C1 segment of cervical spinal cord (tissue), 14 donors: ENCODE results near the gene ATG2A.
A peak's percentile ranks its signal among the peaks of the same experiment; 100 is the strongest.

Source experiments
- DNase-seq, 14 donors: peaks; one replicate each; lab custom pipeline; 2025; lab: John Stamatoyannopoulos, UW

The ATG2A gene

DNA sequence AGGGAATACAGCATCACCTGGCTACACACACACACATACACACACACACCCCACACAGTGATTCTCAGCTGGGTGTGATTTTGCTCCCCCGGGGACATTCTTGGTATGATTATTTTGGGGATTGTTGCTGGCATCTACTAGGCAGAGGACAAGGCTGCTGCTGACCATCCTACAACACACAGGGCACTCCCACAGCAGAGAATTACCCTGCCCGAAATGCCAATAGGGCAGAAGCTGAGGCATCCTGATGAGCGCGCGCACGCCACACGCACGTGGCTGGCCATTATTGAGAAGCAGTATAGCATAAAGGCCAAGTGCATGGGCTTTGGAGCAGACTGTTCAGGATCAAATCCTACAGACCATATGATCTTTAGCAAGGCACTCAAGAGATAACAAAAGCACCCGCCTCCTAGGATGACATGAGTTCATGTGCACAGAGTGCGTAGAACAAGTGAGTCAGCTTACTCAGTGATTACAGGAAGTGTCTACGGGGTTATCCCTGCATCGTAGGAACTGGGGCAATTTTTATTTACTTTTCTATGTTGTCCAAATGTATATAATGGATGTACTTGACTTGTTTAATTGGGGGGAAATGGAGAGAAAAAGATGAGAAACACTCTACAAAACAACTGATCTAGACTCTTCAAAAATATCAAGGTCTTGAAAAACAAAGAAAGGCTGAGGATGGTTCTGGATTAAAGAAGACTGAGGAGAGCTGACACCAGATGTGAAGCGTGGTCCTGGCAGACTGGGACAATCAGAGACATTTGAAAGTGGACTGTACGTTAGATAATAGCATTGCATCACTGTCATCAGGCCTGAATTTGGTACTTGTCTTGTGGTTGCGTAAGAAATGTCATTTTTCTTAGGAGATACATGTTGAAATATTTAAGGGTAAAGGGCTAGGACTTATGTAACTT, 31.4 kb downstream of the ATG2A start:
- DNase-seq, result no peak

DNA sequence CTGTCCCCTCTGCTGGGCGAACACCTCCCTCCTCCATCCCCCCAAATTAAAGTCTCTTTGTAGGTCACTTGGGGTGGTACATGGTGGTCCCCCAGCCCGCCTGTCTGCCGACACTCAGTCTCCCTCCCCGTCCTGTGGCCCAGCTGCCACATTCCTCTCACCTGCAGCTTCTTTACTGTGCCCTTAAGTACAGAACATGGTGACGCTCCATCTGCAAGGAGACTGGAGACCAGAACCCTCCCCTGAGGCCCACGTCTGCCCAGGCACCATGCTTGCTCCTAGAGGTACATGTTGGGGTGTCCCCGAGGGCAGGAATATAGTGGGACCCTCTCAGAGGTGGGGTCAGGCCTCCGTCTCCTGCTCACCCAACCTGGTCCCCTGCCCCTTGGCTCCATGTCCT, 33.0 kb downstream of the ATG2A start:
- no peak for DNase-seq

GRCh38 chr11:64883575-64883974, 33.4 kb downstream of the ATG2A start:
- DNase-seq, result no peak

DNA sequence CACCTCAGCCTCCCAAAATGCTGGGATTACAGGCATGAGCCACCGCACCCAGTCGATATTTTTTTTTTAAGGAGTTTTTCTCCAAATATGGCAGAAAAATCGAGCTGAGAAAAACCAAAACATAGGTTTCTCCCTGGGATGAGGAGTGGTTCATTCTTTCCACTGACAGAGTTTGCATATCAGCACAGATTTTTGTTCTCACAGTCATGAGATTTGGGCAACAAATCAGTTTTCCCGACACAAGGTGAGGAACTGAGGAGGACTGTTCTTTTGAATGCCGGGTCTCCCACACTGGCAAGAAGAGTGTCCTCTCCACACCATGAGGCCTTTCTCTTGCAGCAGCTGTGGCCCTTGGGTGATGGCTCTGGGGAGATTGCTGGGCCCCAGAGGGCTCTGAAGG, 34.8 kb downstream of the ATG2A start:
- no peak for DNase-seq

- no peak for DNase-seq
Observed at GRCh38 chr11:64881476-64881875, 35.5 kb downstream of the ATG2A start.

GRCh38 chr11:64880240-64881001, 36.6 kb downstream of the ATG2A start:
- peak in 2 of 14 donors; percentile 15 to 36 for DNase-seq

- DNase-seq, result peak in 6 of 14 donors; percentile 57 to 74 (median 70)
Observed at GRCh38 chr11:64879244-64879900, 37.6 kb downstream of the ATG2A start.

GRCh38 chr11:64878494-64879243, 38.3 kb downstream of the ATG2A start, which contains the start of gene EHD1:
Gene EHD1 (minus strand): TSS chr11:64878621. CDS start chr11:64878464, 157 bp downstream.
- DNase-seq, result peak; percentile 84 to 99 (median 96)

DNA sequence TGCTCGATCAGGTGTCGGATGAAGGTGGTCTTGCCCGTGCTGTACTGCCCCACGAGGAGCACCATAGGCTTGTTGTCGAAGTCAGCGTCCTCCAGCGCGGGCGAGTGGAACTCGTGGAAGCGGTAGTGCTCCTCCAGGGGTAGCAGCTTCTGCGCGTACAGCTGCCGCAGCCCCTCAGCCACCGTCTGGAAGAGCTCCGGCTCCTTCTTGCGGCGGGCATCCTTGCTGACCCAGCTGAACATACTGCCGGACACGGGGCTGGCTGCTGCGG, 38.9 kb downstream of the ATG2A start:
- DNase-seq, result no peak

GRCh38 chr11:64877390-64878222, 39.4 kb downstream of the ATG2A start:
- peak in 3 of 14 donors; percentile 34 to 56 (median 49) for DNase-seq

- DNase-seq, result peak in 5 of 14 donors; percentile 36 to 60 (median 43)
Observed at GRCh38 chr11:64876835-64877341, 40.1 kb downstream of the ATG2A start.

GRCh38 chr11:64876229-64876750, 40.7 kb downstream of the ATG2A start:
- DNase-seq, result peak in 6 of 14 donors; percentile 11 to 69 (median 58)

GRCh38 chr11:64875369-64876228, 41.4 kb downstream of the ATG2A start:
- DNase-seq, result peak in 6 of 14 donors; percentile 28 to 72 (median 38)

GRCh38 chr11:64874308-64875240, 42.4 kb downstream of the ATG2A start:
- DNase-seq, result peak in 10 of 14 donors; percentile 30 to 79 (median 56)

GRCh38 chr11:64872790-64873488, 44.1 kb downstream of the ATG2A start:
- DNase-seq, result peak in 1 of 14 donors; percentile 42

GRCh38 chr11:64871492-64871891, 45.5 kb downstream of the ATG2A start:
- DNase-seq, result no peak

GRCh38 chr11:64870893-64871466, 46.0 kb downstream of the ATG2A start:
- peak in 1 of 14 donors; percentile 47 for DNase-seq
